Osteoblast (primary cell): Measurements from ENCODE around the gene NAV2. TPM values are rescaled to one million over a fixed set of nuclear protein-coding genes. Genes with fewer than 3 reads are reported as not detected.

ENCODE experiments used
- DNase-seq: peaks from one replicate; pipeline ENCODE4 v3.0.0; 2011; ENCODE audit warnings: low spot score, mixed read lengths; ENCODE audit not compliant: insufficient read length; ENCODE audit errors: missing footprints
- H2AFZ ChIP-seq: 2 replicates; pipeline ENCODE4 v1.6.0; 2011; ENCODE audit warnings: mild to moderate bottlenecking, low read length
- H3K27ac ChIP-seq: 2 replicates; pipeline ENCODE4 v1.5.1; 2011; ENCODE audit warnings: mild to moderate bottlenecking, low read depth, low read length, moderate library complexity
- H3K27me3 ChIP-seq: 2 replicates; pipeline ENCODE4 v1.6.0; 2012; ENCODE audit warnings: mild to moderate bottlenecking, control low read depth, inconsistent platforms, low read length, moderate library complexity; ENCODE audit not compliant: insufficient read depth
- H3K36me3 ChIP-seq: 2 replicates; pipeline ENCODE4 v1.5.1; 2011; ENCODE audit warnings: mild to moderate bottlenecking, low read length, control low read depth, moderate library complexity; ENCODE audit not compliant: insufficient read depth
- H3K4me1 ChIP-seq: 2 replicates; pipeline ENCODE4 v1.5.1; 2011; ENCODE audit warnings: mild to moderate bottlenecking, low read length, control low read depth, moderate library complexity; ENCODE audit not compliant: insufficient read depth
- H3K4me2 ChIP-seq: 2 replicates; pipeline ENCODE4 v1.6.0; 2011; ENCODE audit warnings: mild to moderate bottlenecking, low read length; ENCODE audit not compliant: insufficient read depth
- H3K4me3 ChIP-seq: fragments of 200-600 bp; sonication (generic); 3 replicates; pipeline ENCODE4 v1.5.1; 2012; ENCODE audit warnings: mild to moderate bottlenecking, low read length, inconsistent platforms; ENCODE audit not compliant: insufficient read depth
- H3K79me2 ChIP-seq: 2 replicates; pipeline ENCODE4 v1.6.0; 2012; ENCODE audit warnings: mild to moderate bottlenecking, low read length, control low read depth, inconsistent platforms; ENCODE audit not compliant: insufficient read depth
- H3K9me3 ChIP-seq: 2 replicates; pipeline ENCODE4 v1.5.1; 2011; ENCODE audit warnings: low read depth, low read length, control low read depth
- H4K20me1 ChIP-seq: 2 replicates; pipeline ENCODE4 v1.6.0; 2012; ENCODE audit warnings: mild to moderate bottlenecking, low read length, control low read depth; ENCODE audit not compliant: insufficient read depth
- total RNA-seq: library from RNA; depleted of rRNA; stranded (reverse); fragments of >200 nt; gene quantifications from 2 replicates; pipeline ENCODE4 v1.2.3, GENCODE V29; 2012
- TF ChIP-seq, protein P1 (sequence below): IDR thresholded peaks from 2 replicates; pipeline ENCODE4 v1.5.1; 2011; ENCODE audit warnings: mild to moderate bottlenecking, low read depth, low read length, moderate library complexity; ENCODE audit errors: extremely low read depth

NAV2 gene
- total RNA-seq, 1 donor, result 8.7 TPM

DNA sequence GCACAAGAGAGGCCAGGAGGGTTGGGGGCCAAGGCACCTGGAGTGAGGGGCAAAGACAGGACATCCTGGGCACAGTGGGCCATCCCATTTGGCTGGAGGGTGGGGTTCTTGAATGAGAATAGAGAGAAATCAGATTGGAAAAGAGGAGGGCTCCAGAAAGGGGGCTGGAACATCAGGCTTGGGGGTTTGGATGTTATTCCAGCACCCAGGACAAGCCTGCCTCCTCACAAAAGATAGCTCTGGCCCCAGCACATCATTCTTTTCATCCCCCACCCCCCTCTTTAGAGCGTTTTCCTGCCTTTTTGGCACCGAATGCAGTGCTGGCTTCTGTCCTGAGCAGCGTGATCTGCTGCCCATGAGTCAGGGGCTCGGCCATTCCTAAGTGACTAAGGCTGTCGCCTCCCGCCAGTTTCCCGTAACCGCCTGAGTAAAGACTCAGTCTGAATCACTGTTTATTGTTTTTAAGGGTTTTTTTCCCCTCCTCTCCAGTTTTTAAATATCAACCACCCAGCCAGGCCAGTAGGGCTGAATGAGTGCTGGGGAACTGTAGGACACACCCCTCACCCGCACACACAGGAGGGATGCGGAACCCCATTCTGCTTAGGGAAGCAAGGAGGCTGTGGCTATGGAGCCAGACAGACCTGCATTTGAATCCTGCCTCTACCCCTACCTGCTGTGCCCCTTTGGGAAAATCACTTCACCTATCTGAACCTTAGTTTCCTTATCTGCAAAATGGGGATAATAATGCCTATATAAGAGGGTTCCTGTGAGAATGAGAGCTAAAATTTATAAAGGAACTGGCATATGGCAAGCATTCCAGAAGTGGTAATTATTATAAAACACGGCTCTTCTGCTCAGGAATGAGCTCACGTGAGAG is 32.4 kb upstream of the NAV2 start:
- Histone ChIP-seq H3K27me3 (no peaks in the 10 kb centered on the region), H3K27ac (peak overlapping the region; percentile 85), H4K20me1 (no peaks in the 10 kb centered on the region), H3K36me3 (no peaks in the 10 kb centered on the region), H3K4me2 (peak overlapping the region; percentile 71), H2AFZ (peak overlapping the region; percentile 47), H3K9me3 (no peaks in the 10 kb centered on the region), H3K79me2 (no peaks in the 10 kb centered on the region), H3K4me1 (peaks cover 24% of the 10 kb centered on the region), H3K4me3 (peak overlapping the region; percentile 25)
- peak; percentile 90 for DNase-seq
- TF ChIP-seq, protein P1, sequence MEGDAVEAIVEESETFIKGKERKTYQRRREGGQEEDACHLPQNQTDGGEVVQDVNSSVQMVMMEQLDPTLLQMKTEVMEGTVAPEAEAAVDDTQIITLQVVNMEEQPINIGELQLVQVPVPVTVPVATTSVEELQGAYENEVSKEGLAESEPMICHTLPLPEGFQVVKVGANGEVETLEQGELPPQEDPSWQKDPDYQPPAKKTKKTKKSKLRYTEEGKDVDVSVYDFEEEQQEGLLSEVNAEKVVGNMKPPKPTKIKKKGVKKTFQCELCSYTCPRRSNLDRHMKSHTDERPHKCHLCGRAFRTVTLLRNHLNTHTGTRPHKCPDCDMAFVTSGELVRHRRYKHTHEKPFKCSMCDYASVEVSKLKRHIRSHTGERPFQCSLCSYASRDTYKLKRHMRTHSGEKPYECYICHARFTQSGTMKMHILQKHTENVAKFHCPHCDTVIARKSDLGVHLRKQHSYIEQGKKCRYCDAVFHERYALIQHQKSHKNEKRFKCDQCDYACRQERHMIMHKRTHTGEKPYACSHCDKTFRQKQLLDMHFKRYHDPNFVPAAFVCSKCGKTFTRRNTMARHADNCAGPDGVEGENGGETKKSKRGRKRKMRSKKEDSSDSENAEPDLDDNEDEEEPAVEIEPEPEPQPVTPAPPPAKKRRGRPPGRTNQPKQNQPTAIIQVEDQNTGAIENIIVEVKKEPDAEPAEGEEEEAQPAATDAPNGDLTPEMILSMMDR, result peak; percentile 6

DNA sequence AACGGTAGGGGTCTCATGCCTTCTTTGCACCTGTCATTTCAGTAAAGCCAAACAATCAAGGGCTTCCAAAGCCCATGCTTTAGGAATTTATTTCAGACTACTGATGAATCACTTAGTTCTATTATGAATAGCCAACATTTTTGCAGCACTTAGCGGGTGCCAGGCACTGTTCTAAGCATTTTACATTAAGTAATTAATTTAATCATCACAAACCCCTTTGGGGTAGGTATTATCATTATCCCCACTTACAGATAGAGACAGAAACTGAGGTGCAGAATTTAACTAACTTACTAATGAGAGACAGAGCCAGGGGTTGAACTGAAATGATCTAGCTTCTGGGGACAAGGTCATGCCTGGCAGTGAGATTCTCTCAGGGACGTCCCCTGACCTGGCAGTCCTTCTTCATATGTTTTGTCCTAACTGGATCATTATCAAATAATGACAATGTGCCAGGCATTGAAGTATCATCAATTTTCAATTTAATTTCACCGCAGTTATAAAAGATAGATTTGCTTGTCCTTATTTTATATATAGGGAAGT is 31.7 kb upstream of the NAV2 start:
- DNase-seq, result no peak
- H3K27ac ChIP-seq, result peak overlapping the region; percentile 85
- H2AFZ ChIP-seq, result no peak overlapping the region
- H3K27me3 ChIP-seq, result no peaks in the 10 kb centered on the region
- no peaks in the 10 kb centered on the region for H4K20me1 ChIP-seq
- peaks cover 24% of the 10 kb centered on the region for H3K4me1 ChIP-seq
- no peaks in the 10 kb centered on the region for H3K36me3 ChIP-seq
- peak overlapping the region; percentile 71 for H3K4me2 ChIP-seq
- no peaks in the 10 kb centered on the region for H3K79me2 ChIP-seq
- TF ChIP-seq, protein P1, result no peak
- H3K4me3 ChIP-seq, result no peak overlapping the region
- H3K9me3 ChIP-seq, result no peaks in the 10 kb centered on the region

DNA sequence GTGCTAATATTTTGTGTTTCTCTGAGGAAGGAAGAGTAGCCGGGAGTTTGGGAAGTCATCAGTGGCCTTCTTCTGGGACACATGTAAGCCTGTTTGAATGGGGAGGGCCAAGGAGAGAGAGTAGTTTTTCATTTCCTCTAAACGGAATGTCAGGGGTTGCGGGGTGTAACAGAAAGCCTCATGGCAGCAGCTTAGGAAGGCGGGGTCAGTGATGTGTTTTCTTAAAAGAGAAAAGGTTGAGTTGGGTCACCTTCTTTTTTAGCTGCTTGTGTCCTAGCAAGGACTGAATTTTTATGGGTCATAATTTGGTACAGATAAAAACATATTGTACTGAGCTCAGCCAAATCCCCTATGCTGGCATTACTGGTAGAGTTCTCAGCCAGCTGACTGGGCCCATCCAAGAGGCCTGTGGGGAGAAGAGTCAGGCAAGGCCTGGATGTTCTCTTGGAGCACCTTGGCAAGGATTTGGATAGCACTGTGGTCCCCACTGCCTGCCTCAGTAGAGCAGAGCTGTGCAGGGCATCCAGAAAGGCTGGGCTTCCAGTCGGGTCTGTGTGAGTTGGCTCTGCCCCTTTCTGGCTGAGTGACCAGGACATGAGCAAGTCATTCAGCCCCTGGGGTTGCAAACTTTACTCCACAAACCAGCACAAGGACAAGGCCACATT is 29.4 kb upstream of the NAV2 start:
- peak overlapping the region; percentile 84 for H2AFZ ChIP-seq
- no peaks in the 10 kb centered on the region for H4K20me1 ChIP-seq
- no peak overlapping the region for H3K27ac ChIP-seq
- peaks cover 24% of the 10 kb centered on the region for H3K4me1 ChIP-seq
- H3K36me3 ChIP-seq, result no peaks in the 10 kb centered on the region
- TF ChIP-seq, protein P1, result no peak
- no peaks in the 10 kb centered on the region for H3K79me2 ChIP-seq
- no peaks in the 10 kb centered on the region for H3K9me3 ChIP-seq
- no peak overlapping the region for H3K4me3 ChIP-seq
- no peaks in the 10 kb centered on the region for H3K27me3 ChIP-seq
- DNase-seq, result no peak
- no peak overlapping the region for H3K4me2 ChIP-seq
